GM21825 (cell line): ENCODE measurements around the gene GABRB3.

ENCODE experiments used
- ATAC-seq: cut with Tn5 transposase; IDR thresholded peaks from one replicate; pipeline ENCODE4 v1.9.1; 2021; ENCODE audit warnings: mild to moderate bottlenecking, moderate library complexity; ENCODE audit not compliant: unreplicated experiment

GABRB3 gene

DNA sequence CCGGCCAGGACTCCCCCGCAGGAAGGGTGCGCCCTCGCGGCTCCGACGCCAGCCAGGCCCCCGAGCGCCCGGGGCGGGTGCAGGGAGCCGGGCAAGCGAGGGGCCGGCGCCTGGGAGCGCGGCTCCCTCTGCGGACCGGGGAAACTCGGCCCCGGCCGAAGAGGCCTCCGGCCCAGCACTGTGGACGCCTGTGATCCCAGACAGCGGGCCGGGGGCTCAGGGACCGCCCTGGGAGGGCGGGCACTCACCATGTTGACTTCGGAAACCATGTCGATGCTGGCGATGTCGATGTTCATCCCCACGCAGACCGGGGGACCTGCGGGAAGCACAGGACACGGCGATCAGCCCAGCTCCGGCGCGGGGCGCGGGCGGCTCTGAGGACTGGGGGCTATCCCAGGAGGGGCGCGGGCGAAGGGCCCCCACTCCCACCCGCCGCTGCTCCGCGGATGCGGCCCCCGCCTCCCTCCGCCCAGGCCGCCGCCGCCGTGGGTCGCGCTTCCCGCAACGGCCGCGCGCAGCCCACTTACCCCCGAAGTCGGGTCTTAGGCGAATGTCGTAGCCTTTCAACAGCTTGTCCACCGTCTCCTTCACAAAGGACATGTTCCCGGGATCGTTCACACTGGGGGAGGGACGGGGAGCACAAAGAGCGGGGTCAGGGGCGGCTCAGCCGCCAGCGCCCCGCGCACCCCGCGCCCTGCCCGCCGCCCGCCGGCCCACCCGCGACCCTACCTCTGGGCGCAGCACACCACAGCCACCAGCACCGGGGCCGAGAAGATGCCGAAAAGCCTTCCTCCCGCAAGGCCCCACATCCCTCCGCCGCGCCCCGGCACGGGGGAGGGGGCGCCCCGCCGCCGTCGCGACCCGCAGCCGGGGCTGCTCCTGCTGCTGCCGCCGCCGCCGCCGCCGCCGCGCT lies at the start of gene GABRB3:
Gene GABRB3 (minus strand): TSS at position 913 of the 913 bp plus-strand sequence.
- ATAC-seq = no peak

DNA sequence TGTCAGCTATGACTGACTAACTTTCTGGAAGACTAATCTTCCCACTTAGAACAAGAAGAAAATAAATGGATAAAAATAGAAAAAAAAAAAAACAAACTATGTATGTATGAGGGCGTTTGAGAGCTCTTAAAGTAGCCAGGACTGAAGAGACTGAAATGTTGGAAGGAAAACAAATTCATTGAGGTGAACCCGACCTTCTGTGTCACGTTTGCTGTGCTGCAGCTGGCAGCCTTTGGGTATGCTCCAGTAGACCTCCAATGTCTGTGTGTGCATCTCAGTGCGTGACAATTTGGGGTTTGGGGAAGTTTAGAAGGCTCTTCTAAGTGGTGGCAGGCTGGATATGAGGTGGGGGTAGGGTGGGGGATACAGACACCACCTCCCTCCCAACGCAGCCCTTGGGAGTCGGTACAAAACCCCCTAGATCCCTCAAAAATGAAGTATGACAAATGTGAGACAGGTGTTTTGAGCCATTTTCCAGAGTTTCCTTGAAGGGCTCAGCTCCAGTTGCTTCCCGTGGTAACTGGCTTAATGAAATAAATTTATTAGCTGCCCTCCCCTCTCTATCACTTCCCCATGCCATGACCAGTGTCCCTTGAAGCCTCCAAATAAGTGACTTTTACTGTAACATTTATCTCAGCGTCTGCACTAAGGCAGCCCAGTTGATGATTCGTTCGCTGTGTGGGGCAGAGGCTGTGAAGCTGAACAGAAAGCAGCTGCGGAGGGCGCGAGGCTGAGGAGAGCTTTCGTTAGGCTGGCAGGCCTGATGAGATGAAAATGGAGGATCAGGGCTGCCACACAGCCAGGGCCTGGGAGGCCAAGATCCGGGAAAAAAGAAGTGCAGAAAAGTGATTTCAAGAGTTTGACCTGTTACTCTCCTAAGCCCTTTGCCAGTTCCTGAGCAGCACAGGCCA lies 34.9 kb upstream of the GABRB3 start:
- no peak for ATAC-seq

DNA sequence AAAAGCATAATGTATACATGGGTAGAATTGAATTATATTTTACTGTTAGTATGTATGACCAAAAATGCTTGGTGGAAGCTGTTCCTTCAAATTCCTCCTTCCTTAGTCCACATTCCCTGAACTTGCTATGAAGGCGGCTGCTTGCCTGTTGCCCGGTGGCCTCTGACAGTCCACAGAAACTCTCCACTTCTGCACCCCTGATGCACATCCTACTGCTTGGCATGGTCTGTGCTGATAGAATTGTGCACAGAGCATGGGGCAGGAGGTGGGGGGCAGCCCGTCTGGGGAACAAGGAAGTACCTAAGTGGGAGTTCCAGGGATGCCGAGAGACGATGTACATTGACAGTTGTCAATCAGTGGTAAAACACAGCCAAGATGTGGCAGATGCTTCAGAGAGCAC lies 33.7 kb upstream of the GABRB3 start:
- ATAC-seq = no peak

DNA sequence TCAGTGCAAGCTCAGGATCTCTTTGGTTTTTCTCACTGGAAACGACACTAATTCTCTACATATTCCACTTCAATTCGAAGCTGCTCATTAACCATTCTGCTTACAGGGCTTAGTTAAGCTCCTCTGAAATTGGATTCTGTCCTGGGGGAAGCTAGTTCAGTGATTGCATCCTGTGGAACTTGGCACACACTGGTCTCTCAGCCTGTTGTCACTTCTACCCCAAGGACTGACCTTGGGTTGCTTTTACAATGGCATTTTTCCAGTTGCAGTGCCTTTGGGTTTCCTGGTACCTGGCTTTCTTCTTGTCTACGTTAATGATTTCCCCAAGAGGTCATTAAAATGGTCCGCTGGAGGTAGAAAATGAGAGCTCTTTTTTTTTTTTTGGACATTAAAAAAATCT lies 33.3 kb upstream of the GABRB3 start:
- ATAC-seq = no peak

DNA sequence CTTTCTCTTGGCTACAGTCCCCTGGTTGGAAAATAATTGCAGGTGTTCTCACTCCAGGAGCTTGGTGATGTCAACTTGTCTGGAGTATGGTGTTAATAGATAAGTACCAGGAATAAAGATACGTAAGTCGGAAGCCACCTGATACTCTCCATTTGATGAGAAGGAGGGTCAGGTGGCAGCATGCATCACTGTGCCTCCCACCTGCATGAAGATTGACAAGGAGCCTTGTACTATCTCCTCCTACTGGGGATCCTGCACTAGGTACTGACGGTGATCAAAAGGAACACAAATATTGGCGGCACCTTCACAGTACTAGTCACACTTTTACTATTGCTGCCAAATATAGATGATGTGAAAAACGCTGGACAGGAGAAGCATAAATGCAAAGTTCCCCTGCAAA lies 32.6 kb upstream of the GABRB3 start:
- ATAC-seq = no peak

DNA sequence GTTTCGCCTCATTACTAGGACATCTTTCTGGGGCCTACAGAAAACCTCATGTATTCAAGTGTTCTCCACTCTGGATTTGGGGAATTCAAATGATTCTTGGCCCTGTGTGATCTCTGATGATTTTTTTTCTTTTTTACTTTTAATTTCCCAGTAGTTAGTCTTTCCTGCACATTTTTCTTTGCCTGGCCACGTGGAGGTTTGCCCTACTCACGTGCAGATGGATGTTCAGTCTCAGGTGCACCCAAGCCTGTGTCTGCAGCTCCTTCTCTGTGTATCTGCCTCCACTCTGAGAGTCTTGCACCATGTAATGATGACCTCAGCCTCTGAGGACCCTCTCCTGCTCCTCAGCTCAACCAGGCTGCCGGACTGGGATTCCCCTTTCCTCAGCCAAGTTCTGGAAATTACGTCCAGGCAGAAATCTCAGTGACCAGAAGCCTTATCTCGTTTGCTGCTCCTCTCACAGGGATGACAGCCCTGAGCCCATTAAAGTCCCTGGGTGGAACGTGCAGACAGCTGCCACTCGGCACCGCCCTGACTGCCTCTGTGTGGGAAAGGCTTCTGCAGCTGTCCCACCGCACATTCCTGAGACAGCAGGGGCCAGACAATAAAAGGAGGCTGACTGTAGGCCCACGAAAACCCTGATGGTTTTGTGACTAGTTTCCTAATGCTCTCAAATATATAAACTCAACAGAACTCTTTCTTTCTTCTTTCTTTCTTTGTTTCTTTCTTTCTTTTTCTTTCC lies 31.4 kb upstream of the GABRB3 start:
- no peak for ATAC-seq

DNA sequence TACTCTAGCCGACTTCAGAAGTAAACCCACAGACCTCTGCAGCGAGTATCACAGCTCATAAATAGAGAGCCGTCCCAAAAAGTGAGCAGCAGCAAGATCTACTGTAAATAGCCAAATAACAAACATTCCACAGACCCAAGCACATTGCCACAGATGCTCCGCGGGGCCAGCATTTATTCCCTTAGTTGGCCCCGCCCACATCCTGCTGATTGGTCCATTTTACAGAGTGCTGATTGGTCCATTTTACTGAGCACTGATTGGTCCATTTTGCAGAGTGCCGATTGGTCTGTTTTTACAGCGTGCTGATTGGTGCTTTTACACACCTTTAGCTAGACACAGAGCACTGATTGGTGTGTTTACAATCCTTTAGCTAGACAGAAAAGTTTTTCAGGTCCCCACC lies 17.3 kb upstream of the GABRB3 start:
- ATAC-seq = no peak

DNA sequence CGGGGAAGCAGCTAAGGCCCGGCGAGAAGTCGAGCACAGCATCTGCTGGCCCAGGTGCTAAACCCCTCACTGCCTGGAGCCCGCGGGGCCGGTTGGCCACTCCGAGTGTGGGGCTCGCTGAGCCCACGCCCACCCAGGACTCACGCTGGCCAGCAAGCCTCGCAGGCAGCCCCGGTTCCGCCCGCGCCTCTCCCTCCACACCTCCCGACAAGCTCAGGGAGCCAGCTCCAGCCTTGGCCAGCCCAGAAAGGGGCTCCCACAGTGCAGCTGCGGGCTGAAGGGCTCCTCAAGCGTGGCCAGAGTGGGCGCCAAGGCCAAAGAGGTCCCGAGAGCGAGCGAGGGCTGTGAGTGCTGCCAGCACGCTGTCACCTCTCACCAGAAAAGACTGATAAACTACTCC lies 8.9 kb upstream of the GABRB3 start:
- ATAC-seq = no peak

DNA sequence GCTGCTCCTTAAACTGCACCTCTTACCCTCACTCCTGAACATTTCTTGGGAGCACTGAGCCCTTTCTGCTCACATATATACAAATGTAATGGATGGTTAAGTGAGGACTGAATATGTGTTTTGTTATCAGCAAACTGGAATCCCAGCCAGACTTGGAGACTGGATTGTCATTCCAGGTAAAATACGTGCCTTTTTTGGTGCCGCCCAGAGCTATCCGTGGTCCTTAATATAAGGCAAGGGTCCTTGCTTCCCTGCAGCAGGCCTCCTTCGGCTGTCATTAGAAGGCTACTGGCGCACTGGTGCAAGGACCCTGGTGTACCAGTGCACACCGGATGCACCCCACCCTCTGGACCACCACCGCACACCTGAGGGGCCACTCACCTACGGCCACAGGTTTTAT lies 1.1 kb upstream of the GABRB3 start:
- no peak for ATAC-seq

DNA sequence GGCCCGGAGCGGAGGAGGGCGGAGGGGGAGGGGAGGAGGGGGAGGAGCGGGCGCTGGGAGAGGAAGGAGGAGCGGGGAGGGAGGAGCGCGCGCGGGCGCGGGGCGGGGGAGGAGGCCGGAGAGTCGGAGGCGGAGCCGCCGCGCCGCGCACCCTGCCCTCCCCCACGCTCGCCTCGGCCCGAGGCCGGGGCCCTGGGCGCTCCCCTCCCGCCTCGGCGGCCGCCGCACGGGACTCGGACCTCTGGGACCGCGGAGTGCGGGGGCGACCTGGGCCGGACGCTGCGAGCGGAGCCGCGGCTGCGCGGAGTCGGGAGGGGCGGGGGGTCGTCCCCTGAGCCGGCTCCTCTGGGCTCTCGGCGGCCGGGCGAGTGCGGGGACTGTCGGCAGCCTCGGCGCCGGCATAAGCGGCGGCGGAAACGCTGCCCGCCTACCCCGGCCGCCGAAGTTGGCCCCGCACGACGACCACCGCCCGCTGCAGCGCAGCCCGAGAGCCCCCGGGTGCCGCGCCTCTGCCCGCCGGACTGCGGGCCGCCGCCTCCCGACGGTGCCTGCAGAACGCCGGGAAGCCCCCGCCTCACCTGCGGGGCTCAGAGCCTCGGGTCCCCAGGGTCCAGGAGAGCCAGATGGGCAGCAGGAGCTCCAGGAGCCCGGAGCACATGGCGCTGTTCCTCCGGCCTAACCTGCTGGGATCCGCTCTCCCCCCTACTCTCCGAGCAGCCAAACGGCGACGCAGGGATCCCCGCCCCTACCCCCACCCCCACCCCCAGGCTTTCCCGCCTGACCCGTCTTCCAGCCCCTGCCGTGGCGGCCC lies 406 bp upstream of the GABRB3 start:
- ATAC-seq = no peak

DNA sequence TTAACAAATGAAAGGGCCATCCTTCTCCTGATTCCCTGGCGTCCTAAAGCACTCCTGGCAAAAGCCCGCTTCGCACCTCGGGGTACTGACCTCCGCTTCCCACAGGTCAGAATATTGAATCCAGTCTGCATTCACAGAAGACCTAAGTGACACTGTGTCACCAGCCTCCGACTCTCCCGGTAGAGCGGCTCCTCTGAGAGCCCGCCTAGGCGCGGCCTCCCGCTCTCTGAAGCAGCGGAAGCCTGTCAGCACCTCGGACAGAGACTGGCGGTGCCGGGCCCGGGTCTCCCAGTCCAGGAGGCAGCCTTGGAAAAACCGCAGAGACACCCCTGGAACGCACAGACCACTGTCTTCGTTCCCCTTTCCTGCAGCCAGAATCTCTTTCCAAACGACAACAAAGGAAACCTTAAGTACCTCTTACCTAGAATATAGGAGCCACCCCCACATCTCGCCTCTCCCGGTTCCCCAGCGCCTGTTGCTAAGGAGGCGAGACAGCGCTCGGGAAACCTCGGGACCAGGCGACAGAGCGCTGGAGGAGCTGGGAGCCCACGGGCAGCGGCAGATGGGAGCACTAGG lies 1.2 kb downstream of the GABRB3 start:
- no peak for ATAC-seq

DNA sequence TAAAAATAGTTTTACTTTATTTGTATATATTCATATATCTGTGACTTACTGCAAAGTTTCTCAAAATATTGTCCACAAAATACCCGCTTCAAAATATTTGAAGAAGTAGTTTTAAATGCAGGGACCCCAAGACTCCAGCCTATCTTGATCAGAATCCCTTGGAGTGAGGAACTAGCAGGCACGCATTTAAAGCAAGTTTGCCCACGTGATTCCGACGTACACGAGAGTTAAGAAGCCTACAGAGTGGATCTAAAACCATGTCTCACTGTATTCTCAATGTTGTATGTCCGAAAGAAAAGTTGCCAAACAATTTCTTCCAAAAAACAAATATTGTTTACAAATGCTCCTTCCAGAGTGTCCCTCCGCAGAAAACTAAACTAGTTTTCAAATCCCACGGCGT lies 1.7 kb downstream of the GABRB3 start:
- ATAC-seq = no peak

DNA sequence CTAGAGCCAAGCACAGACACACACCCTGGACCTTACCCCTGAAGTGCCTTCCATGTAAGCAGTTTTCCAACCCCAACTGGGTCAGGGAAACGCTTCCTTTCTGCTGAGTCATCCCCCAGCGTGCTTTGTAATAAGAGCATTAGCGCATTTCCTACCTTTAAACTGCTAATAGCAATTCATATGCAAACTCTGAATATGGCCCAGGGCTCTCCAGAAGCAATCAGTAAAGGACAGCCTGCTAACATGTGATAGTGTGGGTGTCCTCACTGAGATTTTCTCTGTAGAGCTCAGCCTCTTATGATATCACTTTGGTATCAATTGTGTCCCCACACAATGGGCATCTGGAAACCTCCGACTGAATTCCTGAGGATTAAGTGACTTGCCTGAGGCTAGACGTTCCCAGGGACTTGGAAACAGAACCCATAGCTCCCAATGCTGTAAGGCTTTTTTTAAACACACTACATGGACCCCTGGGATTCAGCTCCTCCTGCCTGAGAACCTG lies 5.6 kb downstream of the GABRB3 start:
- ATAC-seq = no peak

DNA sequence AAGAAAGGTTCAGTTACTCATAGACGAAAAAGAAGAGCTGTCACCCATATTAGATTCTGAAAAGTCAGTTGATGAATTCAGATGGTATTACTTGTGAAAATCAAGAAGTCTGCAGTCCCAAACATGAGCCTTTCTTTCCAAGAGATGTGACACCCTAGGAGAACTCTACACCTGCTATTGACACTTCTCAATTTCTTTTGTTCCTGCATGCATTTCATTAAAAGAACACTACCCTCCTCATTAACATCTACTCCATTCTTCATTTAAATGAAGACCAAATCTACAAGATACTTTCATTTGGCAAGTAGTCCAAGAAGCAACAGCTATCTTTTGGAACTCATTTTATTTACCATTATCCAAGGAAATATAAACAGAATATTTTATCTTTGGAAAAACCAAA lies 6.6 kb downstream of the GABRB3 start:
- no peak for ATAC-seq

DNA sequence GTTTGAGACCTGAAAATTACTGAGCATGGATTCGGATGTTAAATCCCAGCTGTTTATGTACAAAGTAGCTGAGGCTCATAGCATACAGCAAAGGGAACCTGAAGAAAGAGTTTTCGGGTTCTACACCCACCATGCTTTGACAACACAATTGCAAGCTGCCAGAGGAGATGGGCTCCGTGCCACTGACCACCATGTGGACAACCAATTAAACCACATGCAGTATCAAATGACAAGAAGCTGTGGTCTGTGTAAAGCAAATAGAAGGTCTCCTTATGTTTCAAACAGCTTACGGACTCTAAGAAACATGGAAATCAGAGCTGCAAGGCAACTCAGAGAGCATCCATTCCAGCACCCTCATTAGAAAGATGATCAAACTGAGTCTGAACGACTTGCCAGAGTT lies 12.9 kb downstream of the GABRB3 start:
- no peak for ATAC-seq

DNA sequence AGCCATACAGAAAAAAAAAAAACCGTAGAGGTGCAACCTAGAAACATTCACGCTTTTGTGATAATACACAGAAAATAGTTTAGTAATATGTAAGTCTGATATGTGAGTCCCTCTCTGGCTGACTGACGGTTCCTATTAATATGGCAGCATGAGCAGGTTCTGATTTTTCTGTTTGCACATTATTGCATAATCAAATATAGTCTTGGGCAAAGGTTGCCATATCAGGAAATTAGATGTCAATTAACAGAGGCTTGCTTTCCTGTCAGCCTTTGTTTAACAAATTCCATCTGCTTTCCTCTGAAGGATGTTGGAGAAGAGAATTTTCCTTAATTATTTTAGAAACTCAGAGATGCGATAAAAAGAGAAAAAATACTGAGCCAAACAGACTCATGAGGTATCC lies 14.8 kb downstream of the GABRB3 start:
- ATAC-seq = no peak

DNA sequence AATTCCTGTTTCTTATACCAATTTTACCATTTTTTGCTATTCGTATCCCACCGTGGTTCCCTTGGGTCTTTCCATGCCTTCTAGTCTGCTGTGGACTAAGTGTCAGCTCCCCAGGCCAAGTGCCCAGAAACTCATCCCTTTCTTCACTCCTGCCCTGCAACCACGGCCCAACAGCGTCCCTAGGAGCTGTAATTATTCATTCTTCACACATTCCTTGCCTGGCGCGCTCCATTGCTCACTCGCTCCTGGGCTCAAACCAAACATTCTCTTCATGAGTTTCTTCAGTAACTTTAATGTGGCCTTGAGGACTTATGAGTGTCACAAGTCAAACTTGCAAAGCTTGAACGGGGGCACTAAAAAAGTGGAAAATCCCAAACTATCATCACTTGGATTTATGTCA lies 15.7 kb downstream of the GABRB3 start:
- ATAC-seq = no peak

DNA sequence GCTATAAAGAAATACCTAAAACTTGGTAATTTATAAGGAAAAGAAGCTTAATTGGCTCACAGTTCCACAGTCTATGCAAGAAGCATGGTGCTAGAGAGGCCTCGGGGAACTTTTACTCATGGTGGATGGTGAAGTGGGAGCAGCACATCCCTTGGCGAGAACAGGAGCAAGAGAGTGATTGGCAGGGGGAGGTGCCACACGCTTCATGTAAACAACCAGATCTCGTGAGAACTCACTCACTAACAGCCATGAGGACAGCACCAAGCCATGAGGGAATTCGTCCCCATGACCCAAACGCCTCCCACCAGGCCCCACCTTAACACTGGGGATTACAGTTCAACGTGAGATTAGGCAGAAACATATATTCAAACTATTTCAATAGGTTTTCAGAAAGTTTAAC lies 28.0 kb downstream of the GABRB3 start:
- ATAC-seq = no peak

DNA sequence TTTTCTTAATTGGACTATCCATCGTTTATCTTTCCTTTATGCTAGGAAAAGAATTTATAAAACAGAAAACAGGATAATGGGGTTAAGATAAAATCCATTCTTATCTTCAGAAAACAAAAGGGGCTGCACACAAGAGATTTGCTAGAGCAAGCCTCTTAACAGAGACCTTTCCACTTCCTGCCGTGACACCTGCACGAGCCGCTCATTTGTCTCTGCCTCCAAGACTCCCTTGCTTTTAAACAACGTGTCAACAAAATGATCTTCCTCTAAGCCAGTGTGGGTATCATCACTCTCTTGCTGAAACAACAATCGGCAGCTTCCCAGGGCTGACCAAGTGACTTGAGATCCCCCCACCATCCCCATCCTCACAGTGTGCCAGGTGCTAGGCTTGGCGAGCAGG lies 33.1 kb downstream of the GABRB3 start:
- ATAC-seq = no peak

DNA sequence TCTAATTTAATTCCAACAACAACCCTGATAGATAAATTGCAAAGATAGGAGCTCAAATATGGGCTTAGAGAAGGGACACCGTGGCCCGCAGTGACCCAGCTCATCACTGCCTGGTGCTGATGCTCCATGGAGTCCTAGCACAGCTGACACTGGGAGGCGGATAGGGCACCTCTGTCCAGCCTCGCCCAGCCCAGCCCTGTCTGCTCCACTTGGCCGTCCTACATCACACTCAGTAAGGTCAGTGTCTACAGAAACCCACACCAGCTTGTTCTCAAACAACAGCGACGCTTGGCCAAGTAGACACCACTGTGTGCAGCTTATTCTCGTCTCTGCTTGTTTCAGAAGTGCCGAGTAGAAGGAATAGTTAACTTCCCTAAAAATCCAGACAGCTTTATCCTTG lies 33.9 kb downstream of the GABRB3 start:
- ATAC-seq = no peak
